ENCODE measurements around the gene IRF2BP1. TPM values are rescaled to one million over a fixed set of nuclear protein-coding genes. Genes with fewer than 3 reads are reported as not detected.
A peak's percentile ranks its signal among the peaks of the same experiment; 100 is the strongest.

The IRF2BP1 gene, protein sequence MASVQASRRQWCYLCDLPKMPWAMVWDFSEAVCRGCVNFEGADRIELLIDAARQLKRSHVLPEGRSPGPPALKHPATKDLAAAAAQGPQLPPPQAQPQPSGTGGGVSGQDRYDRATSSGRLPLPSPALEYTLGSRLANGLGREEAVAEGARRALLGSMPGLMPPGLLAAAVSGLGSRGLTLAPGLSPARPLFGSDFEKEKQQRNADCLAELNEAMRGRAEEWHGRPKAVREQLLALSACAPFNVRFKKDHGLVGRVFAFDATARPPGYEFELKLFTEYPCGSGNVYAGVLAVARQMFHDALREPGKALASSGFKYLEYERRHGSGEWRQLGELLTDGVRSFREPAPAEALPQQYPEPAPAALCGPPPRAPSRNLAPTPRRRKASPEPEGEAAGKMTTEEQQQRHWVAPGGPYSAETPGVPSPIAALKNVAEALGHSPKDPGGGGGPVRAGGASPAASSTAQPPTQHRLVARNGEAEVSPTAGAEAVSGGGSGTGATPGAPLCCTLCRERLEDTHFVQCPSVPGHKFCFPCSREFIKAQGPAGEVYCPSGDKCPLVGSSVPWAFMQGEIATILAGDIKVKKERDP
- total RNA-seq: 10 to 100 TPM; 18.3 to 21.3 TPM
- long read RNA-seq, partial matches to known transcripts: 0 of 1 reads
- long read RNA-seq, other reads (novel, unspliced or antisense): 0 of 1 reads

DNA sequence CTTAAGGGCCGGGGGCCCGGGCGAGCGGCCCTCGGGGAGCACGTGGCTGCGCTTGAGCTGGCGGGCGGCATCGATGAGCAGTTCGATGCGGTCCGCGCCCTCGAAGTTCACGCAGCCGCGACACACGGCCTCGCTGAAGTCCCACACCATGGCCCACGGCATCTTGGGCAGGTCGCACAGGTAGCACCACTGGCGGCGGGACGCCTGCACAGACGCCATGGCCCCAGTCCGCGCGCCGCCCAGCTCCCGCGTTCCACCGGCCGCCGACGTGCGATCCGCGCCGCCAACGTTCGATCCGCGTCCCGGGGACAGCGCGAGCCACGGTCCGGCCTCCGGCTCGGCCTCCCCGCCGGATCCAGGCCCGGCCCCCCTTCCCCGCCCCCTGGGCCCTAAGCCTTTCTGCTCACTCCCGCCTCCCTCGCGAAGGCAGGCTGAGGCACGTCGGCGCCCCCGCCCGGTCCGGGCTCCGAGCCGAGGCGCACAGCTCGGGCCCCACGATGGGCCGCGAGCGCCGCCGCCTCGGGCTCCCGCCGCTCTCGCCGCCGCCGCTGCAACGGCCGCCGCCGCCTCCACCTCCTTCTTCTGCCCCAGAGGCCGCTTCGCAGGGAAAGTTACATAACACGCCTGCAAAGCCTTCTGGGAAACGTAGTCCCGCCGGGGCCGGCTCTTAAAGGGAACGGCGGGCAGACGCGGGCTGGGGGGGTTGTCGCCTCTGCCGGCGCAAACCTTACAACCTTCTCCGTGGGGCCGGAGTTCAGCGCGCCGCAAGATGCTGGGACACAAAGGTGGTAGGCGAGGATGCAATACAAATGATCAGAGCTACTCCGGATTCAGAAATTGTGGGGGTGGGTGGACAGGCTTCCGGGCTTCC lies at the start of gene IRF2BP1:
IRF2BP1 (minus strand) TSS at position 586 of the 871 bp plus-strand sequence; CDS start at position 219, 367 bp downstream.
- ATAC-seq: peak; percentile 87 to 90
- intact Hi-C loops (cut with DNase I): no loop called here

DNA sequence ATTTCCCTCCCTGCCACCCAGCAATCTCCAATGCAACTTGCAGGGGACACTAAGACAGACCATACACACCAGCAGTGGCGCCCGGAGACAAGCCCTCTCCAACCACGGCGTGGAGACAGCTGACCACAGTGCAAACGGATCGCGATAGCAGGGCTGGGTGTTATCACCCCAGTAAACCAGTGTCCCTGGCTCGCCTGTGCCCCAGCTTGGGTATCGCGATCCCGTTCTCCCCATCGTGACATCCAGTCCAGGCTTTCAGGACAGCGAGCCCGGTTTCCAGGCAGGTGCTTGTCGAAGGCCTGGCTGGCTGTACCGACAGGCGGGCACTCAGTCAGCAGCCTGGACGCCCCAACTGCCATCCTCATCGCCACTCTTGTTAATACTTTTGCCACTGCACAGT lies 49.3 kb upstream of the IRF2BP1 start:
- intact Hi-C loops (cut with DNase I): no loop called here
- ATAC-seq (no peak), DNase-seq (no peak)

More for the DNA sequence above, at the start of gene IRF2BP1:
- peak; percentile 94 for DNase-seq

DNA sequence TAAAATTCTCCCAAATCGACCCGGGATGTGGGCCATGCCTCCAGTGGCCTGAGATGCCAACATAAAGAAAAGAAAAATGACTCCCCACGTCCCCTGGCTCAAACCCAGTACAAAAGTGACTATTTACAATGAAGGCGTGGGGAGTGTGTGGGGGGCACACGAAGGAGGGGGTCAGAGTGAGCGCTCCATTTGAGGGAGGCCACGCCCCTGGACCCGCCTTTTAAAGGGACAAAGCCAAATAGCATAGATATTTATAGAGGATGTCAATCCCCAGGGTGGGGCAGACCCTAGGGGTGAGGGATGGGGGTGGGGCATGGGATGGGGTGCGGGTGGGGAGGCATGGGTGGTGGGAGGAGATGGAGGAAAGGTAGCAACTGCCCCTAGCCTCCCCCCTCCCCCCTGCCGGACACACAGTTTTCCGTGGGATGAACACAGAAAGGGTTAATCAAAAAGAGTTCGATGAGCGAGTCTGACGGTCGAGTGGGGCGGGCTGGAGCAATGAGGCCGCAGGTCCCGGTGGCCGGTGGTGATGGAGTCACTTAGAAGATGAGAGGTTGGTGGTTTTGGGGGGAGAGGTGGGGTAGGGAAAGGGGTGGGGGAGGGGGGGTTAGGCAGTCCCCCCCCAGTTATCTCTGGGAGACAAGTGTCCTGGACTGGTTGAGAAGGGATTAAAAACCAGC lies 48.8 kb upstream of the IRF2BP1 start:
- intact Hi-C loops (cut with DNase I): no loop called here
- no peak for DNase-seq
- ATAC-seq: no peak

DNA sequence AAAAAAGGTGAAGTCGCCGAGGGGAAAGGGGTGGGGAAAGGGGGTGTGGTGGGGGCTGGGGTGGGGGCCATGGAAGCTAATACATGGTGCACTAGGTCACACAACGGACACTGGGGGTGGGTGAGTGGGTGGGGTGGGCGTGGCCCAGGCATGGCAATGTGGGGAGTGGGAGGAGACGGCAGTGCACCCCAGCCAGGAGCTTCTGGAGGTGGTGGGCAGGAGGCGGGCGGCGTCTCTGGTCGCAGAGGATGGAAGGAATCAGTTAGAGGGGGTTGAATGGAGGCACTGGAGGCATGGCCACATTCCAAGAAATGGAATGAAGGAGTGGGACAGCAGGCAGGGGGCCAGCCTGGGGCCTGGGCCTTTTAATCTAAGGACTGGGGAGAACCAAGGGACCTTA lies 47.8 kb upstream of the IRF2BP1 start:
- intact Hi-C loops (cut with DNase I): no loop called here
- no peak for DNase-seq
- no peak for ATAC-seq

DNA sequence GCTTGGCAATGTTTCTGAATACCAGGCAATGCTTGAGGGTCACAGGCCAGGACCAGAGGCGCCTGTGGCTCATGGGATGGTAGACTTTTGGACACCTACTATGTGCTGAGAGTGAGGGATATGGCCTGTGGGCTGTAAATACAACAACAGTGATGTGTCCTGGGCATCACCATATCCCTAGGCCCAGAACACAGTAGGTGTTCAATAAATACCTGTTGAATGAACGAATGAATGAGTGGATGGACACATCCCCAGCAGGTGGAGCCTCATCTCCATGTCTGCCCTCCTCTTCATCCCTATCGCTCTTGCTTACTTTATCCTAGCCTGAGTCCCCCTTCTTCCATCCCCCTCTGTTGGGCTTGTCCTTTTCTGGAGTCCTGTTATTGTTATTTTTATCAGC lies 45.1 kb upstream of the IRF2BP1 start:
- DNase-seq (no peak), ATAC-seq (no peak)
- intact Hi-C loops (cut with DNase I): no loop called here

DNA sequence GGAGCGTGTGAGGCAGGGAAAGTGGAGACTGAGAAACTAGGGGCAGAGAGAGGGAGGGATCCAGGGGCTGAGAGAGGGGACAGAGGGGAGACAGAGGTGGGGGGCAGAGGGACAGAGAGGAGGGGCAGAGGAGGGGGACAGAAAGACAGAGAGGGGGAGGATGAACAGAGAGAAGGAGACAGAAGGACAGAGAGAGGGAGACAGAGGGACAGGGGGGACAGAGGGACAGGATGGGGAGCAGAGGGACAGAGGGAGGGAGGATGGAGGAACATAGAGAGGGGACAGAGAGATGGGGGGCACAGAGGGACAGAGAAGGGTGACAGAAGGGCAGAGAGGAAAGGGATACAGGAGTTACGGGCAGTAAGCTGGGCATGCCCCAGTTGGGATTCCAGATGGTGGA lies 43.3 kb upstream of the IRF2BP1 start:
- intact Hi-C loops (cut with DNase I): no loop called here
- DNase-seq (no peak), ATAC-seq (no peak)

DNA sequence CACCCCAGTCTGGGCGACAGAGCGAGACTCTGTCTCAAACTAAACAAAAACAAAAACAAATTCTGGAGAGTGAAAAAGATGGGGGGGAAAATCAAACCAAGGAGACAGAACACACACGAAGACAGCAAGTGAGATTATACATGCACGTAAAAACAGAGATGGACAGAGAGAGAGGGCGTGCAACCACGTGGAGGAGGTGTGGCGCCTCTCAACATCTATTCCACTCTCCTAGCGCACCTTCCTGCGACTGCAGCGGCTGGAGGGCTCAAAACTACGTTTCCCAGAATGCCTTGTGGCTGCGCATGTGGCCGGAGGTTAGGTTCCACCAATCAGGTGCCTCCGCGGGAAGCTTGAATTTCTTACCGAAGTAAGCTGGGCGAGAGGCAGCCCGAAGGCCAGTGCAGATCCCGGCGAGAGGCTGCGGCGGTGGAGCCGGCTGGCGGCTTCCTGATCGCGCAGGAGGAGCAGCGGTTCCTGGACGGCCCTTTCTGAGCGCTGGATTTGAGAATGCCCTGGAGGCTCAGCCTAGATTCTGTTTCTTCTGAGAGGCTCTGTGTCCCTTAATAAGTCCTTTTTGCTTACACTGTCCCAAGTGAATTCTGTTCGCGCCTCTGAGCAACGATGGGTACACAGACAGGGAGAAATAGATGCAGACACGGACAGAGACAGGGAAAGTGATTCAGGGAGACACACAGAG lies 41.8 kb upstream of the IRF2BP1 start:
- ATAC-seq (peak; percentile 93 to 95), DNase-seq (peak; percentile 91)
- intact Hi-C loops (cut with DNase I): no loop called here

DNA sequence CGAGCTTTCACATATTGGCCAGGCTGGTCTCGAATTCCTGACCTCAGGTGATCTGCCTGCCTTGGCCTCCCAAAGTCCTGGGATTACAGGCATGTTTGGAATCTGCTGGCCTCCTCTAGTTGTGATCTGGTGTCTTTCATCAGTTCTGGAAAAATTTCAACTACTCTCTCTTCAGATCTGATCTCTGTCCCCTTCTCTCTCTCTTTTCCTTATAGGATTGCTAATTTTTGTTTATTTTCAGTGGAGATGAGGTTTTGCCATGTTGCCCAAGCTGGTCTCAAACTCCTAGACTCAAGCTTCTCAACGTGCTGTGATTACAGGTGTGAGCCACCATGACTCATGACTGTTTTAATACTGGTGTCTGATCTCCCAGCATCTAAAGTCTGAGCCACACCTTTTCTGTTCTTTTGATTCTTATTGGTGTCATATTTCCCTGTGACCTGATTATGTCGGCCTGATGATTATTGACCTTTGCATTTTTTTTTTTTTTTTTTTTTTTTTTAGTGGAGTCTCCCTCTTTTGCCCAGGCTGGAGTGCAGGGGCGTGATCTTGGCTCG lies 39.0 kb upstream of the IRF2BP1 start:
- ATAC-seq: no peak
- DNase-seq: no peak
- intact Hi-C loops (cut with DNase I): no loop called here

DNA sequence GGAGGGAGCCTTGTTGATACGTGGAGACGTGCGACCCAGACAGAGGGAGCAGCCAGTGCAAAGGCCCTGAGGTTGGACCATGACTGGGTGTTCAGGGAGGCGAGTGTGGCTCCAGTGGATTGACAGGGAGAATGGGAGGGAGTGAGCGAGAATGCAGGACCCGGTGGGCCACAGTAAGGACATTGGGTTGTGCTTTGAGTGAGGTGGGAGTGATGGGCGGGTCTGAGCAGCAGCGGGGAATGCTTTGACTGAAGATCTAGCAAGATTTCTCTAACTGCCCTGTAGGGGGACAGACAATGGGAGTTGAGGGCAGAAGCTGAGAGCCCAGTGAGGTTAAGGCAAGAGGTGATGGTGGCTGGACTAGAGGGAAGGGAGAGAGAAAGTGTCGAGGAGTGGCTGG lies 36.3 kb upstream of the IRF2BP1 start:
- intact Hi-C loops (cut with DNase I): no loop called here
- ATAC-seq (no peak), DNase-seq (no peak)

DNA sequence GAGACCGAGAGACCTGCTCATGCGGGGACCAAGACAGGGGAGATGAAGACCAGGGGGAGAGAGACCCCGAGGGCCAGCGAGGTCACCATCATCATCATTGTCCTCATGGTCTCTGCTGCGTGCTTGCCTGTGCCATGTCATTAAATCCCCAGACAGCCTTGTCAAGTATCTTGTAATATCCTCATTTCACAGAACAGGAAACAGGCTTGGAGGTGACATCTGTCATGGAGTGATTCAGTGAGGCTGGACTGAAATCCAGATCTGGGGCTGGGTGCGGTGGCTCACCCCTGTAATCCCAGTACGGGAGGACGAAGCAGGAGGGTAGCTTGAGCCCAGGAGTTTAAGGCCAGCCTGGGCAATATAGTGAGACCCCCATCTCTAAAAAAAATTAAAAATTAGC lies 34.5 kb upstream of the IRF2BP1 start:
- DNase-seq: no peak
- no peak for ATAC-seq
- intact Hi-C loops (cut with DNase I): no loop called here

DNA sequence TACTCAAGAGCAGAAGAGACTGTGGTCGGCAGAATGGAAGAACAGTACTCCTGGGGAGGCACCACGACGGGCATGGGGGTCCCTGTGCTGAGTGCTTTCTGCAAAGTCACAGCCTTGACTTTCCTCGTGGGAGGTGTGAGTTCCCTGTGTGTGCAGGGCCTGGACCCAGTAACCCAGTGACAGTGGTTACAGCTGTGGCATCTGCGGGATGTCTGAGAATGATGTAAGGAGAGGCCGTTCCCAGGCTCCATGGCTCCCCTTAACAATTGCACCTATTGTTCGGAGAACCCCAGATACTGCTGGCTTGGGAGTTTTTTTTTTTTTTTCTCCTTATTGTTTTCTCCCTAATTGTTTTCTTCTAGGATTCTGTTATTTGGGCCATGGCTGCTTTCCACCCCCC lies 33.7 kb upstream of the IRF2BP1 start:
- no peak for ATAC-seq
- DNase-seq: no peak
- intact Hi-C loops (cut with DNase I): no loop called here

DNA sequence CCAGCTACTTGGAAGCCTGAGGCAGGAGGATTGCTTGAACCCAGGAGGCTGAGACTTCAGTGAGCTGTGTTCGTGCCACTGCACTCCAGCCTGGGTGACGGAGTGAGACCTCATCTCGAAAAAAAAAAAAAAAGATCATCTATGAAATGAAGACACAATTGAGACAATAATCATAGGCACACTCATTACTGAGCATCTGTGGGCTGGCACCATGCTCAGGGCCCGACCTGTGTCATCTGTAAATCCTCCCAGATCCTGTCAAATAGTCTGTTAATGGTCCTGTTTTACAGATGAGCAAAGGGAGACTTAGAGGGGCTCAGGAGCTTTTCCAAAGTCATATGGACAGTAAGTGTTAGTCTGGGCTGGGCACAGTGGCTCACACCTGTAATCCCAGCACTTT lies 32.8 kb upstream of the IRF2BP1 start:
- ATAC-seq (no peak), DNase-seq (no peak)
- intact Hi-C loops (cut with DNase I): no loop called here

DNA sequence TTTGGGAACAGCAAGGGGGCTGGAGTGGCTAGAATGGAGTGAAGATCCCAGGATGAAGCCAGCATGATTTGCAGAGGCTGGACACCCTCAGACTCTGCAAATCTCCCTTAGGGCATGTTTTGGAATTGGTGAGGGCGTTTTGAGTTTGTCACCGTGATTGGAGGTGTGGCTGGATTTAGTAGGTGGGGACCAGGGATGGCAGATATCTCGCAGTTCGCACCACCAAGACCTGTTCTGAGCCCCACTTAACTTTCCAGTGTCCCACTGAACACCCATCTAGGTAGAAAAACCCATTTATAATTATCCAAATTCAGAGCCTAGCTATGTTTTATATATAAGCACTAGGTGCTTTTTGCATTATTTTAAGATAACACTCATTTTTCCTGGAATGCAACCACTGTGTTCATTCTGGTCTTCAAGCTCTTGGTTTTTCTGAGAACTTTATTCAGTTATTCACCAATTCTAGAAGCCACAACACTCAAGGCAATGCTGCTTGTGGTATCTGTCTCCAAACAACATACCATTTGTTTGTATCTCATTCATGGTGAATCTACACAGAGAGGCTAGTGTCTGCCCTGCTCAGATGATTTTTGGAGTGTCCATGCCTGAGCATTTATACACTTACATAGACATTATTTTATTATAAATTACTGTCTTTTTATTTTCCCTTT lies 31.6 kb upstream of the IRF2BP1 start:
- ATAC-seq (no peak), DNase-seq (no peak)
- intact Hi-C loops (cut with DNase I): no loop called here

DNA sequence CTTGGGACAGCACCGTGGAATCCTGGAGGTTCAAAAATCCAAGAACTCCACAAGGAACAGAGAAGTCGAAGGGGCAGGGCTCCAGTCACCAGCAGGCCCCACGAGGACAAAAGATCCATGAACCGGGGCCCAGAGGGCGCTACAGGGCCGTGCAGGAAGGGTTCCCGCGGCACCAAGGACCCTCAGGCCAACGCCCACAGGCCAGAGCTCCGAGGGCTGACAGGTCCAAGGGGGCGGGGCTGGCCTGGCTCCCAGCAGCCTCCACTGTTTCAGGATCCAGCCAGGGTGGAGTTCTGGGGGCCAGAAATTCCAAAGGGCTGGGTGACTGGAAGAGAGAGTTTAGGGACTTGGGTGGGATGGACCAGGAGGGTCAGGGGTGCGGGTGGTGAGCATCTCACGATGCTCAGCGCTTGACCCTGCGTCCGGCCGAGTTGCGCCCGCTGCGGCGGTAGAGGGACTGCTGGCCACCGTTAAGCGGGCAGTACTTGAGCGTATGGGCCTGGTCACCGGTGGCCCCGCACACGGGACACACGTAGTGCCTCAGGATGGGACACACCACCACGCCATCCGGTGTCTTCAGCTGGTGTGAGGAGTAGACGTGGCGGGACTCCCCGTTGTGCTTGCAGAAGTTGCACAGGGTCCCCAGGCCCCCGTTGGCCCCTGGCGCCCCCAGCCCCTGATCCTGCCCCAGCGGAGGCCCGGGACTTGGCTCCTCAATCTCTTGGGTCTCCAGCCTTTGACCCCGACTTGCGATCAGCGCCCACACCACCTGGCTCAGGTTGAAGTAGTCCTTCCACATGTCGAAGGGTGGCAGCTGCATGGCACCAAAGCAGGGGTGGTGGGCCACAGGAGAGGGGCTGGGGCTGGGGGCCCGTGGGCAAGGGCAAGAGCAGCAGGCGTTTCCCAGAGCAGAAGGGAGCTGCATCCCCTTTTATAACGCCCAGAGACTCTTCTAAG lies 28.2 kb upstream of the IRF2BP1 start, which contains the start of gene NANOS2:
NANOS2 (minus strand) TSS at position 905 of the 957 bp plus-strand sequence; CDS start at position 820, 85 bp downstream.
- peak in 1 of 2 donors; percentile 33 for ATAC-seq
- intact Hi-C loops (cut with DNase I): no loop called here
- peak; percentile 34 for DNase-seq

DNA sequence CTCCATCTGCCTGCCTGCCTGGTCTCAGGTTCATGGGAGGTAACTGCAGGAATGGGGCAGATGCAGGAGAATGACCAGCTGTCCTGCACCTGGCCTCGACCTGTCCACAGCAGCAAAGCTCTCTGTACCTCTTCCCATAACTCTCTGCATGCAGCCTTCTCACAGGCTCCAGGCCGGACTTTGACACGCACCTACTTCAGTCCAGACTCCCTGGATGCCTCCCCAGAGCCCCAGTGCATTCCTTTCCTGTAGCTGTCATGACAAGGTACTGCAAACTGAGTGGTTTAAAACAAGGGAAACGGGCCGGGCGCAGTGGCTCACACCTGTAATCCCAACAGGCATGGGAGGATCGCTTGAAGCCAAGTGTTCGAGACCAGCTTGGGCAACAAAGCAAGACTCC lies 25.4 kb upstream of the IRF2BP1 start:
- DNase-seq (no peak), ATAC-seq (no peak)
- intact Hi-C loops (cut with DNase I): no loop called here

DNA sequence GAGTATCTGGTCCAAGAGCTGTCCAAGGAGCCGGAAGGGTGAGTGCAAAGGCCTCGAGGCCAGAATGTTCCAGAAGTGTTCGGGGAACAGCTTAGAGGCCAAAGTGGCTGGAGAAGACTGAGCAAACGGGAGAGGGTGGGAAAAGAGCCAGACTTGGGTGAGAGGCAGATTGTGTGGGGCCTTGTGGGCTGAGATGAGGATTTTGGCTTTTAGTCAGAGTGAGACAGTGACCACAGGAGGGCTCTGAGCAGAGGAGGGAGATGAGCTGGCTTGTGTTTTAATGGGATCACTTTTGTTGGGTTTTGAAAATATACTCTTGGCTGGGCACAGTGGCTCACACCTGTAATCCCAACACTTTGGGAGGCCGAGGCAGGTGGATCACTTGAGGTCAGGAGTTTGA lies 23.0 kb upstream of the IRF2BP1 start:
- DNase-seq (no peak), ATAC-seq (no peak)
- intact Hi-C loops (cut with DNase I): no loop called here

DNA sequence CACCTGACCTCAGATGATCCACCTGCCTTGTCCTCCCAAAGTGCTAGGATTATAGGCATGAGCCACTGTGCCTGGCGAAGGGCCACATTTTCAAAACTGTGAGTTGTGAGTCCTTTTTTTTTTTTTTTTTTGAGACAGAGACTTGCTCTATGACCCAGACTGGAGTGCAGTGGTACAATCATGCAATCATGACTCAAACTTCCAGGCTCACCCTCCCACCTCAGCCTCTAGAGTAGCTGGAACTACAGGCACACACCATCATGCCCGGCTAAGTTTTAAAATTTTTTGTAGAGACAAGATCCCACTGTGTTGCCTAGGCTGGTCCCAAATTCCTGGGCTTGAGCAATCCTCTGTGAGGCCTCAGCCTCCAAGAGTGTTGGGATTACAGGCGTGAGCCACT lies 20.3 kb upstream of the IRF2BP1 start:
- ATAC-seq (no peak), DNase-seq (no peak)
- intact Hi-C loops (cut with DNase I): no loop called here
